ENCODE measurements around the gene DPP6.

Gene DPP6

DNA sequence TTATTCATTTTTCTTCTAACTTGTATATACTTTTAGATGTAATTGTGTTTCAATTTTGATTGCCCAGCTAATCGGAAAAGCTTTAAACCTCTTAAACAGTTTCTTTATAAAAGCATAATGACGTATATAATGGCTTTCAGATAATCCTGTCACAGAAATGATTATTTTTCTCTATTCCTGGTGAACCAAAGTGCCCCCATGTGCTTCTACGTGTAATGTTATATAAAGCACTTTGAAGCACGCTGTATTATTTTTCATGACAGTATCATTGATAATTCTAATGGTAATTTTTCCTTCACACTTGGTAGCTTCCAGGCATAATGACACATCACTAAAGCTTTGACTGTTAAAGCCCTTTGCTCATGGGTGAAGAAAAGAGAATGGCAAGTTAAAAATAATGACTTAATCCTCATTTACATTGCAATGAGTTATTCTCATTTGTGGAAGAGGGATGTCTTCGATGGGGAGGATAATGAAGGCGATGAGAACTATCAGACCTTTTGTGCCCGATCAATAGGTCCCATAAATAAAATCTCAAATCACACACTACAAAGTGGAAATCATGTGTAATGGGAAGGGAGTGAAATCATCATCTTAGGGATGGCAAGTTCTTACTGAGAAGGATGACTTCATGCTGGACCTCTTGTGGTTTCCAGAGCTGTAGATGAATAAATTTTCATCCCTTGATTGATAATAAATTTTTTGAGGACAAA, 460.1 kb downstream of the DPP6 start:
- POLR2A ChIA-PET = no interaction called here
- no peak for DNase-seq (ENCODE audit: low read depth, low spot score)
- CTCF ChIA-PET = no interaction called here
- TF ChIP-seq, protein P1, sequence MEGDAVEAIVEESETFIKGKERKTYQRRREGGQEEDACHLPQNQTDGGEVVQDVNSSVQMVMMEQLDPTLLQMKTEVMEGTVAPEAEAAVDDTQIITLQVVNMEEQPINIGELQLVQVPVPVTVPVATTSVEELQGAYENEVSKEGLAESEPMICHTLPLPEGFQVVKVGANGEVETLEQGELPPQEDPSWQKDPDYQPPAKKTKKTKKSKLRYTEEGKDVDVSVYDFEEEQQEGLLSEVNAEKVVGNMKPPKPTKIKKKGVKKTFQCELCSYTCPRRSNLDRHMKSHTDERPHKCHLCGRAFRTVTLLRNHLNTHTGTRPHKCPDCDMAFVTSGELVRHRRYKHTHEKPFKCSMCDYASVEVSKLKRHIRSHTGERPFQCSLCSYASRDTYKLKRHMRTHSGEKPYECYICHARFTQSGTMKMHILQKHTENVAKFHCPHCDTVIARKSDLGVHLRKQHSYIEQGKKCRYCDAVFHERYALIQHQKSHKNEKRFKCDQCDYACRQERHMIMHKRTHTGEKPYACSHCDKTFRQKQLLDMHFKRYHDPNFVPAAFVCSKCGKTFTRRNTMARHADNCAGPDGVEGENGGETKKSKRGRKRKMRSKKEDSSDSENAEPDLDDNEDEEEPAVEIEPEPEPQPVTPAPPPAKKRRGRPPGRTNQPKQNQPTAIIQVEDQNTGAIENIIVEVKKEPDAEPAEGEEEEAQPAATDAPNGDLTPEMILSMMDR (IDR thresholded peaks at IDR 0.05; ENCODE audit: insufficient read depth, low read length, missing control alignments) = no peak
- no peak overlapping the region for H3K4me3 ChIP-seq (ENCODE audit: low read depth, low read length)

DNA sequence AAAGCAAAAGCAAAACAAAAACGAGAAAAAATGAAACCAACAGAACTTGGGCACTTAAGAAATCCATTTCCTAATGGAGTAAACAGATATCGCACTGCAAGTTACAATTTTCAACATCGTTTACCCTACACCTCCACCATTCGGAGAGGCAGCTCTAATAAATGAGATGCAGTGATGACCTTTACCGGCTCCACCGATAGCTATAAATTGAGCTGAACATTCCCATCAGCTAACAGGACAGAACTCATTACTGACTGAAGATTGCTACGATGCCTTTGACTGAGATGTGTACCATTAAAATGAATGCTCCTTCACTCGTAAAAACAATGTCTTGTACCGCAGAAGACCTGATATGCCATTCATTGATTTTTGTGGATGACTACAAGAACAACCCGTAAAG, 465.6 kb downstream of the DPP6 start:
- no peak for DNase-seq (ENCODE audit: low read depth, low spot score)
- no peak overlapping the region for H3K4me3 ChIP-seq (ENCODE audit: low read depth, low read length)
- ChIA-PET POLR2A (no interaction called here), CTCF (no interaction called here)
- TF ChIP-seq, protein P1 (IDR thresholded peaks at IDR 0.05; ENCODE audit: insufficient read depth, low read length, missing control alignments) = no peak

DNA sequence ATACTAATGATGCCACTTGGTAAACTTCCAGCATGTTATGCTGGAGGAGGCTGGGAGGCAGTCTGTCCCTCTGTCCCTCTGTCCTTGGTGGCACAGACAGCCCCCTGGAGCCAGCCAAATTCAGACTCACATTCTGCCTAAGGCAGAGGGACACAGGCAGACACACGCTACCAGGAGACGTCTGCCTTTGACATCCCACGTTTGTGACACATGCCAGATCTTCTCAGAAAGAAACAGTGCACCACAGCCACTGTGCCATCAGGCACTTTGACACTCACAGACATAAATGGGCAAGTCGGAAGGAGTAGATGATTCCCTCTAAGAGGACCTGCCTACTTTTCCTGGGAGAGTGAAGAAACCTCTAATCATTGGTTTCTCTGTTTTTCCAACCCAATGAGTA, 467.0 kb downstream of the DPP6 start:
- POLR2A ChIA-PET = no interaction called here
- TF ChIP-seq, protein P1 (IDR thresholded peaks at IDR 0.05; ENCODE audit: insufficient read depth, low read length, missing control alignments) = no peak
- CTCF ChIA-PET = no interaction called here
- no peak overlapping the region for H3K4me3 ChIP-seq (ENCODE audit: low read depth, low read length)
- DNase-seq (ENCODE audit: low read depth, low spot score) = no peak

DNA sequence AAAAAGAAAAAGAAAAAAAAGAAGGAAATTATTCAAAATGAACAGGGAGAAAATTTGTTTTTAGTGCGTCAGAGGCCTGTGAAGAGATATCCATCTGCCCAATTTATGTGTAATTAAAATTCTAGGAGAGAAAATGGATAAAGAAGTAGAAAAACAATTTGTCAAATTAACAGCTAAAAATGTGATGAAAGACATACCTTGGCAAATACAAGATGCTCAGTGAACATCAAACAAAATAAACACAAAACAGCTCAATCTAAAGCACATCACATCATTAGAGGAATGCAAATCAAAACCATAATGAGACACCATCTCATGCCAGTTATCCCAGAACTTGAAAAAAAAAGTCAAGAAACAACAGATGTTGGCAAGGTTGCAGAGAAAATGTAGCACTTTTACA, 477.9 kb downstream of the DPP6 start:
- DNase-seq (ENCODE audit: low read depth, low spot score) = no peak
- no peak overlapping the region for H3K4me3 ChIP-seq (ENCODE audit: low read depth, low read length)
- CTCF ChIA-PET = no interaction called here
- TF ChIP-seq, protein P1 (IDR thresholded peaks at IDR 0.05; ENCODE audit: insufficient read depth, low read length, missing control alignments) = no peak
- POLR2A ChIA-PET = no interaction called here

DNA sequence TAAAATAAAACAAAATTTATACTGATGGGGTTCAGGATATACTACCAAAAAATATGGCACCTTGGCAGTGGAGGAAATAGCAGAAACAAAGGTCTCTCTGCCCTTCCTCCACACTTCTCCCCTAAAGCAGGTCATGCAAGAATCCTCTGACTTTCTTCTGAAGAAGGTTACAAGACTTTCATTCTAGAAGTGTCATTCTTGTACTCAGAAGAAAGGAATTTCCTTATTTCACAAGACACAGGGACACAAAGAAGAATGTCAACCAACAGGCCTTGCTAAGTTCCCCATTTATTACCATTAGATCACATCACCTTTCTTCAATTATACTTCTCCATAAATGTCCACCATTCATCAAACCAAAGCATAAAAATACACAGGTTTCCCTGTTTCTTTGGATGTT, 480.6 kb downstream of the DPP6 start:
- DNase-seq (ENCODE audit: low read depth, low spot score) = no peak
- POLR2A ChIA-PET = no interaction called here
- TF ChIP-seq, protein P1 (IDR thresholded peaks at IDR 0.05; ENCODE audit: insufficient read depth, low read length, missing control alignments) = no peak
- H3K4me3 ChIP-seq (ENCODE audit: low read depth, low read length) = no peak overlapping the region
- CTCF ChIA-PET = no interaction called here

DNA sequence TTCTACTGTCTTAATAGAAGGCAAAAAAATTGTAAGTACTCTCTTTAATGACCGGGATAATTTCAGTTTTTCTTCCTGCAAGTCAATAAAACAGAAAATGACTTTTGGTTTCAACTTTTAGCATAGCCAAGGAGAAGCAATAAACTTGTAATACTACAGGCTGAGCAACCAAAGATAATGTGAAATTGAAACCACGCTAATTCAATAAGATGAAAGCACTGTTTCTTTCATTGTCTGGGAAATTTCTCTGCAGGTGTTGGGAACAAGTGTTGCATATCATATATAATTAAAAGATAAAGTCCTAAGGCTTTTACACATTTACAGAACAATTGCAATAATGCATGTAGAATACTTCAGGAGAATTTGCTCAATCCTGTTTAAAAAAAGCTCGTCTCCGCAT, 488.4 kb downstream of the DPP6 start:
- CTCF ChIA-PET = no interaction called here
- DNase-seq (ENCODE audit: low read depth, low spot score) = no peak
- POLR2A ChIA-PET = no interaction called here
- TF ChIP-seq, protein P1 (IDR thresholded peaks at IDR 0.05; ENCODE audit: insufficient read depth, low read length, missing control alignments) = no peak
- no peak overlapping the region for H3K4me3 ChIP-seq (ENCODE audit: low read depth, low read length)
